Activated naive CD8-positive, alpha-beta T cell (primary cell): ENCODE measurements around the gene ELP5.

Experiments used
- H3K27ac Mint-ChIP-seq: one replicate; pipeline ENCODE4 v1.8.0; 2021; ENCODE audit warnings: mixed read lengths
- H3K27me3 Mint-ChIP-seq: one replicate; pipeline ENCODE4 v1.8.0; 2021; ENCODE audit warnings: mixed read lengths
- H3K36me3 Mint-ChIP-seq: one replicate; pipeline ENCODE4 v1.8.0; 2021; ENCODE audit warnings: mixed read lengths
- H3K4me1 Mint-ChIP-seq: one replicate; pipeline ENCODE4 v1.8.0; 2021; ENCODE audit warnings: low read depth, mixed read lengths
- H3K4me3 Mint-ChIP-seq: one replicate; pipeline ENCODE4 v1.8.0; 2021; ENCODE audit warnings: mild to moderate bottlenecking, mixed read lengths
- H3K9me3 Mint-ChIP-seq: one replicate; pipeline ENCODE4 v1.8.0; 2021; ENCODE audit warnings: low read depth, mixed read lengths

ELP5 gene

GRCh38 chr17:7224110-7224509, 27.9 kb upstream of the ELP5 start:
- Mint-ChIP-seq H3K9me3 (no peaks in the 10 kb centered on the region), H3K36me3 (peaks cover 7% of the 10 kb centered on the region), H3K4me3 (no peak overlapping the region), H3K27me3 (no peaks in the 10 kb centered on the region), H3K27ac (no peak overlapping the region), H3K4me1 (peaks cover 28% of the 10 kb centered on the region)

- Mint-ChIP-seq H3K4me1 (peaks cover 22% of the 10 kb centered on the region), H3K27ac (no peak overlapping the region), H3K36me3 (peaks cover 7% of the 10 kb centered on the region), H3K9me3 (no peaks in the 10 kb centered on the region), H3K4me3 (no peak overlapping the region), H3K27me3 (no peaks in the 10 kb centered on the region)
These were observed 27.3 kb upstream of the ELP5 start for GRCh38 chr17:7224661-7225111.

- H3K36me3 Mint-ChIP-seq: peaks cover 7% of the 10 kb centered on the region
- no peaks in the 10 kb centered on the region for H3K9me3 Mint-ChIP-seq
- H3K27ac Mint-ChIP-seq: no peak overlapping the region
- peaks cover 16% of the 10 kb centered on the region for H3K4me1 Mint-ChIP-seq
- H3K27me3 Mint-ChIP-seq: no peaks in the 10 kb centered on the region
- H3K4me3 Mint-ChIP-seq: no peak overlapping the region
These were observed 26.2 kb upstream of the ELP5 start for GRCh38 chr17:7225711-7226331.

DNA sequence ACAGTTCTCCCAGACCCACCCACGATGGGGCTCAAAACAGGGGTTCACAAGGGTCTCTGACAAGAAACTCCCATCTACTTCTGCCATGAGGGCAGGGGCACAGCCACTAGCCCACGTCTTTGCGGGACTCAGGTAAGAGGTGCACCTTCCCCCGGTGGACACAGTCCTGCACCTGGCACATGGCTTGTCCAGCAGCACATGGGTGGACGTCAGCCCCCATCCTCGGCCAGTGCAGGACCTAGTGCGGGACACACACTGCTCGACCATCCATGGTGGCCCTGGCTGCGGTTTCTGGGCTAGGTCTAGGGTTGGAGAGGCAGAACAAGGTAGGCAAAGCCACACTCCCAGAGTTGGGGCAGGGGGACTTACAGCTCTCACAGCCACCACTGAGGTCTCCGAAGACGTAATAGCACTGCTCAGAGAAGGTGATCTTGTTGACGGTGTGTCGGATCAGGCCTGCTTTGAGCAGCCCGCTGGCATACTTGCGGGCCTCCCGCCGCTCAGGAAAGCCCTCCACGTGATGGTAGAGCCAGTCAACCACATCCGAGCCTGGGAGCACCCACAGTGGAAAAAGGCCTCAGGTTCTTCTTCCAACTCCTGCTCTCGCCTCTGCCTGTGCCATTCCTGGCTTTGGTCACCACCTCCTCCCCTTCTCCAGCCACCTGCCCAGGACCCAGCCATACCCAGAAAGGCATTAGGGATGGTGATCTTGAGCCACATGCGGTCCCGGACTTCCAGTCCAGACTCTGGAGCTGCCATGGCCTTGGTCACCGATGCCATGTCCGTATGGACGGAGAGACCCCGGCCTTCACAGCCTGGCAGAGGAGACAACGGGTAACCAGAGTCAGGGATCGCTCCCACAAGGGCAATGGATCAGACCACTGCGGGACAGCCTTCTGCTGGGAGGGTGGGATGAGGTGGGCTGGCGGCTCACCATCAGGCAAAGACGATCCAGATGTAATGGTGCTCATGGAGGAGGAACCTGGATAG, 25.0 kb upstream of the ELP5 start:
- no peaks in the 10 kb centered on the region for H3K27me3 Mint-ChIP-seq
- H3K27ac Mint-ChIP-seq: no peak overlapping the region
- peaks cover 8% of the 10 kb centered on the region for H3K36me3 Mint-ChIP-seq
- no peaks in the 10 kb centered on the region for H3K9me3 Mint-ChIP-seq
- peaks cover 15% of the 10 kb centered on the region for H3K4me1 Mint-ChIP-seq
- no peak overlapping the region for H3K4me3 Mint-ChIP-seq

GRCh38 chr17:7228920-7229319, 23.1 kb upstream of the ELP5 start:
- no peak overlapping the region for H3K27ac Mint-ChIP-seq
- H3K9me3 Mint-ChIP-seq: no peaks in the 10 kb centered on the region
- H3K4me1 Mint-ChIP-seq: peaks cover 24% of the 10 kb centered on the region
- H3K4me3 Mint-ChIP-seq: no peak overlapping the region
- H3K36me3 Mint-ChIP-seq: peaks cover 7% of the 10 kb centered on the region
- H3K27me3 Mint-ChIP-seq: no peaks in the 10 kb centered on the region

- Mint-ChIP-seq H3K9me3 (no peaks in the 10 kb centered on the region), H3K27me3 (no peaks in the 10 kb centered on the region), H3K27ac (no peak overlapping the region), H3K4me3 (no peak overlapping the region), H3K36me3 (peaks cover 7% of the 10 kb centered on the region), H3K4me1 (peaks cover 26% of the 10 kb centered on the region)
These were observed 22.5 kb upstream of the ELP5 start for GRCh38 chr17:7229504-7229903.

DNA sequence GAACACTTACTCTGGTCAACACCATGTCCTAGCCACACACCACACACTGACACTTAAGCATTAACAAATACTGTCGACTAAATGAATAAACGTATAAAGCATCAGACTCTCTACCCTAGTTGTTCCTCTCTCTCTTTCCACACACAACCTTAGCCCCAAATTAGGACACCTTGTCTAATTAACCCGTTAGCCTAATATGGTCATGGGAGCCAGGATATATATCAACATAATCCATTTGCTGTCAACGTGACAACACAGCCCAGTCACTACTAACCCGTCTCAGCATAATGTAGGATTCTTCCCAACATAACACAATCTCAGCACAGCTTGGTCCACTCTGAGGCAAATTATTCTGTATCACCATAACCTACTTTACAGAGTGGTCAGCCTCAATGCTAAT, 19.9 kb upstream of the ELP5 start:
- H3K27me3 Mint-ChIP-seq: no peaks in the 10 kb centered on the region
- no peak overlapping the region for H3K27ac Mint-ChIP-seq
- no peaks in the 10 kb centered on the region for H3K9me3 Mint-ChIP-seq
- peaks cover 50% of the 10 kb centered on the region for H3K4me1 Mint-ChIP-seq
- H3K4me3 Mint-ChIP-seq: peak overlapping the region; percentile 76
- H3K36me3 Mint-ChIP-seq: peaks cover 9% of the 10 kb centered on the region

- Mint-ChIP-seq H3K27me3 (no peaks in the 10 kb centered on the region), H3K4me3 (peak overlapping the region; percentile 96), H3K27ac (peak overlapping the region; percentile 95), H3K9me3 (no peaks in the 10 kb centered on the region), H3K4me1 (peaks cover 49% of the 10 kb centered on the region), H3K36me3 (peaks cover 5% of the 10 kb centered on the region)
These were observed 18.3 kb upstream of the ELP5 start for GRCh38 chr17:7233701-7234082.

DNA sequence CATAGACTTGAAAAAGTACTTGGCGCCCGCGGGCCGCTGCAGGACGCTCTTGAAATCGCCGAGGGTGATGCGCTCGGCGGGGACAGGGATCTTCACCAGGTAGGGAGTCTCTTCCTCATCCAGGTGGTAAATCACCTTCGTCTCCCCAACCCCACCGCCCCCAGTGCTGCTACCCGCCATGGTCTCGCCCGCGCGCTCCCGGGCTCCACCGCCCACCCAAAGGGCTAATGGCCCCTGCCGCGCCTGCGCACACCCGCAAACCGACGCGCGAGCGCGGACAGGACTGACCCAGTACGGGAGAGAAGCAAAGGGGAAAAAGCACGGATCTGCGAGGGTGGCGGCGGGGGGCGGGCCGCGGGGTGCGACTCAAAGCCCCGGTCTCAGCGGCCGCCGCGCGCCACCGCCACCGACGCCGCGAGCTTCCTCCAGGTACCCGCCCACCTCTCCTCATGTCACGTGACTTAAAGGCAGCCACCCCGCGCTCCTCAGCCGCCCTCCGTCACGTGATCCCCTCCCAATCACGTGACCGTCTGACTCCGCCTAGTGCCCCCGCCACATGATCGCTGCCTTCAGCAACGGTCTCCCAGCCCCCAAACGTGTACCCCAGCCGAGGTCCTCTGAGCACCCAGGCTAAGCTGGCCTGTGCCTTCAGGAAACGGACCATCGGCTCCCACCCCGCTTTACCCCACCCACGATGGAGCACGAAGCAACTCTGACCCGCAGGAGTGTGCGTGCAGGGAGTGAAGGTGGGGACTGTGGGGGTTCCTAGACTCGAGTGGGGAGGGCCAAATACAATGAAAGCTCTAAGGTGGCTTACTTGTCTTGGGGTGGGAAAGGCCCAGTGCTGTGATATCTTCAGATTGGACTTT, 17.7 kb upstream of the ELP5 start, which contains the start of gene DVL2:
TSS of gene DVL2 (minus strand) at position 435 of the 869 bp plus-strand sequence. CDS start at position 180, 255 bp downstream.
- H3K36me3 Mint-ChIP-seq: peaks cover 5% of the 10 kb centered on the region
- no peaks in the 10 kb centered on the region for H3K27me3 Mint-ChIP-seq
- H3K9me3 Mint-ChIP-seq: no peaks in the 10 kb centered on the region
- peaks cover 49% of the 10 kb centered on the region for H3K4me1 Mint-ChIP-seq
- H3K4me3 Mint-ChIP-seq: peak within 1 kb of the TSS; percentile 96
- peak within 1 kb of the TSS; percentile 95 for H3K27ac Mint-ChIP-seq

- H3K27ac Mint-ChIP-seq: peak overlapping the region; percentile 65
- H3K4me3 Mint-ChIP-seq: peak overlapping the region; percentile 96
- H3K9me3 Mint-ChIP-seq: no peaks in the 10 kb centered on the region
- H3K4me1 Mint-ChIP-seq: peaks cover 60% of the 10 kb centered on the region
- H3K36me3 Mint-ChIP-seq: peaks cover 5% of the 10 kb centered on the region
- H3K27me3 Mint-ChIP-seq: no peaks in the 10 kb centered on the region
These were observed 16.0 kb upstream of the ELP5 start for GRCh38 chr17:7235693-7236665.

DNA sequence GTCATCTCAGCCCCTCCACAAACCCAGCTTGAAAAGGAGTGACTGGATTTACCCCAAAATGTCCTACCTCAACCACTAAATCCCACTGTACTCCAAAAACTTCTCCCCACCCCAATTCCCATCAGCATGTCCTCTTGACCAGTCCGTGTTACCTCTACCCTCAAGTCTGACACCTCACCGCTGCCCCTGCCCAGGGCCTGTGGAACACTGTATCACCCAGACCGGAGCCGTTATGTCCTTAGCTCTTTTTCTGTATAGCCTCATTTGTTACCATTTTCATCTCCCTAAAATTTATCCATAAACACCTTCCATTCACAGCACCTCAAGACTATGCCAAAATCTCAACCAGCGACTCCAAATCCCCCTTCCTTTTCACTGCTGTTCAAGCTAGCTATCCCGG, 15.2 kb upstream of the ELP5 start:
- H3K4me3 Mint-ChIP-seq: peak overlapping the region; percentile 97
- no peaks in the 10 kb centered on the region for H3K9me3 Mint-ChIP-seq
- H3K27me3 Mint-ChIP-seq: no peaks in the 10 kb centered on the region
- peaks cover 67% of the 10 kb centered on the region for H3K4me1 Mint-ChIP-seq
- peaks cover 5% of the 10 kb centered on the region for H3K36me3 Mint-ChIP-seq
- peak overlapping the region; percentile 65 for H3K27ac Mint-ChIP-seq

DNA sequence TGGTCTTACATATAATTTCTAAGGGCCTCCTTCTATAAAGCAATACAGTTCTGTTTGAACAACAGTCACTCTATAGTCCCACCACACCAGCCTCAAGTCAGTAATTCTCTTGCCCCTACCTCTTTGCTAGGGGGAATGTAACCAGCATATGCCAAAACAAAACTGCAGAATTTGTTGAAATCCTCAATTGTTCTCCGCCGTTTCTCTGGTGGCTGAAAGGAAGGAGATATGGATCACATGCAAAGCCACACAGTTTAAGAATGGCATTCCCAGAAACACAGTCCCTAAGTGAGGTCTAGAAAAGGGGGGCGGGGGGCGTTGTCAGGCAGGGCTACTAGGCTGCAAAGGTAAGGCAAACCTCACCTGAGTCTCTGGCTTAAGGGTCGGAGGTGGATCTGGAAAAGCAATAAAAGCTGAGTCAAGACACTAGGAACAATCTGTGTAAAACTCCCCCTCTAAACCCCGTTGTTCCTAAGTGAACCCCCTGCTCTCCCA, 14.7 kb upstream of the ELP5 start:
- H3K27me3 Mint-ChIP-seq: no peaks in the 10 kb centered on the region
- peaks cover 2% of the 10 kb centered on the region for H3K36me3 Mint-ChIP-seq
- H3K4me1 Mint-ChIP-seq: peaks cover 66% of the 10 kb centered on the region
- peak overlapping the region; percentile 65 for H3K27ac Mint-ChIP-seq
- H3K4me3 Mint-ChIP-seq: peak overlapping the region; percentile 97
- H3K9me3 Mint-ChIP-seq: no peaks in the 10 kb centered on the region

DNA sequence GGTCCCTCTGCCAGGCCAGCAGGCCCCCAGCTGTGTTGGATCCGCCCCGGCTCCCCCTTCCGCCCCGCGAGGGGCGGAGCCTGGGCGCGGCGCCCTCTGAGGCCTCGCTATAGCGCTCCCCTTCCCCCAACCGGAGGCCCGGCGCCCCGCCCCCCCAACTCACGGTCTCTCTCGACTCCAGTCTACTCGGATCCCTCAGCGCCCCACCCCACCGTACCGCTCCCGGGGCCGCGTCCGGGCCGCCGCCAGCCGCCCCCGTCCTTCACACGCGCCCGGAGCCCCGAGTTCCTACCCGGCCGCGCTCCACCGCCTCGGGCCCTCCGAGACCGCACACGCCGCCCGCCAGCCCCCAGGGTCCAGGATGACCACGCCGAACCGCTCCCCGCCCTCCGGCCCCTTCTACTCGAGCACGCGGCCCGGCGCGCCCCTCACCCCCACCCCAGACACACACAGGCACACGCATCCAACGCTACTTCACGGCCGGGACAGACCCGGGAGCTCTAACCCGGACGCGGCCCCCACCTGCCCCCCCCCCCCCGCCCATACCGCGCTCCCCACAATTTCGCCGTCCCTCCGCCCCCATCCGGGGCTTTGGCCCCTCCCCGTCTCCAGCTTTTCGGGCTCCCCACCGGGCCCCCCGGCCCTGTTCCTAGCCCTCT, 14.1 kb upstream of the ELP5 start:
- no peaks in the 10 kb centered on the region for H3K9me3 Mint-ChIP-seq
- peak overlapping the region; percentile 97 for H3K4me3 Mint-ChIP-seq
- peaks cover 2% of the 10 kb centered on the region for H3K36me3 Mint-ChIP-seq
- H3K27me3 Mint-ChIP-seq: no peaks in the 10 kb centered on the region
- peaks cover 66% of the 10 kb centered on the region for H3K4me1 Mint-ChIP-seq
- H3K27ac Mint-ChIP-seq: peak overlapping the region; percentile 65
